ENCODE results near the gene RBM39. TPM values are rescaled to one million over a fixed set of nuclear protein-coding genes. Genes with fewer than 3 reads are reported as not detected.

Gene RBM39
- total and polyA plus RNA-seq, 10 of the 15 experiments (the other 5 are each of a cell fraction or from before 2014, with no cell fraction given), result 135 to 280 (median 217) TPM

- TF ChIP-seq SMC3 (IDR thresholded peaks at IDR 0.05; ENCODE audit: borderline replicate concordance, low read length) (0 out of 2 replicates have a peak, but pooled peaks have one; percentile 0), SMAD5 (IDR thresholded peaks at IDR 0.05; ENCODE audit: low read depth) (no peak), BCL3 (IDR thresholded peaks at IDR 0.05; ENCODE audit: borderline replicate concordance, insufficient read depth, low read depth, low read length, poor library complexity, severe bottlenecking) (no peak), TCF12 (IDR thresholded peaks at IDR 0.05; ENCODE audit: low read depth, low read length) (peak; percentile 65; the same call in 1 of the 2 replicates), POLR2AphosphoS2 (IDR thresholded peaks at IDR 0.05; ENCODE audit: low read depth, low read length) (peak; percentile 76; the same call in 1 of the 2 replicates), KAT2A (conservative IDR thresholded peaks at IDR 0.05; ENCODE audit: control insufficient read depth, low read depth, low read length) (no peak), HDAC2 (IDR thresholded peaks at IDR 0.05) (no peak), EZH2 (IDR thresholded peaks at IDR 0.05; ENCODE audit: borderline replicate concordance, control insufficient read depth, low read depth, low read length) (no peak)
These were observed 42.7 kb downstream of the RBM39 start, which contains the start of the genes NFS1 and ROMO1 (continued) for GRCh38 chr20:35699127-35699956.

Data from GM12878 (cell line).